ENCODE data around the gene SH2D3C. TPM values are rescaled to one million over a fixed set of nuclear protein-coding genes. Genes with fewer than 3 reads are reported as not detected.
"Not testable (repeated sequence)": the region's sequence is repeated elsewhere in the genome, so short reads cannot be mapped to it uniquely, and the experiment has no call there.

SH2D3C gene
- total RNA-seq, 1 donor from 2014 or later, result not detected

- H3K36me3 ChIP-seq (ENCODE audit: control insufficient read depth, insufficient read depth, low read length), result no peaks in the 10 kb centered on the region
- DNase-seq (ENCODE audit: low read depth) (no peak), FAIRE-seq (no peak)
- TF ChIP-seq CTCF (IDR thresholded peaks at IDR 0.05; ENCODE audit: insufficient read depth, low read length, severe bottlenecking), result no peak
- H3K4me3 ChIP-seq (ENCODE audit: low read depth, low read length), result no peak overlapping the region
- H3K27me3 ChIP-seq (ENCODE audit: control insufficient read depth, insufficient read depth, low read length), result no peaks in the 10 kb centered on the region
These were observed 3.3 kb upstream of the SH2D3C start for GRCh38 chr9:127781806-127782205.

GRCh38 chr9:127780909-127781308 lies 2.4 kb upstream of the SH2D3C start:
- not testable (repeated sequence) for DNase-seq (ENCODE audit: low read depth); H3K4me3 ChIP-seq (ENCODE audit: low read depth, low read length); H3K27me3 ChIP-seq (ENCODE audit: control insufficient read depth, insufficient read depth, low read length); FAIRE-seq; H3K36me3 ChIP-seq (ENCODE audit: control insufficient read depth, insufficient read depth, low read length)

GRCh38 chr9:127780126-127780885 lies 1.8 kb upstream of the SH2D3C start:
- H3K36me3 ChIP-seq (ENCODE audit: control insufficient read depth, insufficient read depth, low read length), result no peaks in the 10 kb centered on the region
- no peak for FAIRE-seq
- DNase-seq (ENCODE audit: low read depth), result no peak
- no peak overlapping the region for H3K4me3 ChIP-seq (ENCODE audit: low read depth, low read length)
- no peak for TF ChIP-seq CTCF (IDR thresholded peaks at IDR 0.05; ENCODE audit: insufficient read depth, low read length, severe bottlenecking)
- no peaks in the 10 kb centered on the region for H3K27me3 ChIP-seq (ENCODE audit: control insufficient read depth, insufficient read depth, low read length)

- TF ChIP-seq CTCF (IDR thresholded peaks at IDR 0.05; ENCODE audit: insufficient read depth, low read length, severe bottlenecking), result no peak
- FAIRE-seq (no peak), DNase-seq (ENCODE audit: low read depth) (no peak)
- Histone ChIP-seq H3K27me3 (ENCODE audit: control insufficient read depth, insufficient read depth, low read length) (no peaks in the 10 kb centered on the region), H3K4me3 (ENCODE audit: low read depth, low read length) (no peak overlapping the region), H3K36me3 (ENCODE audit: control insufficient read depth, insufficient read depth, low read length) (no peaks in the 10 kb centered on the region)
These were observed 893 bp upstream of the SH2D3C start for GRCh38 chr9:127779136-127779981.

- FAIRE-seq (no peak), DNase-seq (ENCODE audit: low read depth) (no peak)
- Histone ChIP-seq H3K36me3 (ENCODE audit: control insufficient read depth, insufficient read depth, low read length) (no peaks in the 10 kb centered on the region), H3K27me3 (ENCODE audit: control insufficient read depth, insufficient read depth, low read length) (no peaks in the 10 kb centered on the region), H3K4me3 (ENCODE audit: low read depth, low read length) (no peak overlapping the region)
- no peak for TF ChIP-seq CTCF (IDR thresholded peaks at IDR 0.05; ENCODE audit: insufficient read depth, low read length, severe bottlenecking)
These were observed 992 bp downstream of the SH2D3C start for GRCh38 chr9:127777368-127777980.

- no peak for TF ChIP-seq CTCF (IDR thresholded peaks at IDR 0.05; ENCODE audit: insufficient read depth, low read length, severe bottlenecking)
- DNase-seq (ENCODE audit: low read depth), result no peak
- no peaks in the 10 kb centered on the region for H3K36me3 ChIP-seq (ENCODE audit: control insufficient read depth, insufficient read depth, low read length)
- no peak overlapping the region for H3K4me3 ChIP-seq (ENCODE audit: low read depth, low read length)
- no peak for FAIRE-seq
- no peaks in the 10 kb centered on the region for H3K27me3 ChIP-seq (ENCODE audit: control insufficient read depth, insufficient read depth, low read length)
These were observed 1.6 kb downstream of the SH2D3C start for GRCh38 chr9:127776924-127777289.
